Esophagus squamous epithelium (tissue), 5 donors: ENCODE measurements around the gene UXT. TPM values are rescaled to one million over a fixed set of nuclear protein-coding genes. Genes with fewer than 3 reads are reported as not detected.

Experiments used
- DNase-seq: peaks from one replicate; lab custom pipeline; 2025; lab: John Stamatoyannopoulos, UW
- H3K27ac ChIP-seq, 4 donors: fragments of 200-600 bp; sonication (generic); one replicate each; pipeline ENCODE4 v1.5.1; 2016 to 2019; ENCODE audit warnings: mild to moderate bottlenecking in 1 of 4
- H3K27me3 ChIP-seq, 4 donors: fragments of 200-600 bp; sonication (generic); 1 replicate in 3 of 4; 2 replicates in 1 of 4; pipeline versions ENCODE4 v1.5.1 to v1.6.0; 2017 to 2021; ENCODE audit warnings: antibody characterized with exemption in 1 of 4
- H3K36me3 ChIP-seq, 3 donors: fragments of 200-600 bp; sonication (generic); one replicate each; pipeline ENCODE4 v1.5.1; 2016 to 2019
- H3K4me1 ChIP-seq, 3 donors: fragments of 200-600 bp; sonication (generic); one replicate each; pipeline ENCODE4 v1.5.1; 2017 to 2019
- H3K4me3 ChIP-seq, 4 donors: fragments of 200-600 bp; sonication (generic); 1 replicate in 3 of 4; 2 replicates in 1 of 4; pipeline ENCODE4 v1.5.1; 2016 to 2019; ENCODE audit warnings: mild to moderate bottlenecking in 2 of 4, moderate library complexity in 1 of 4
- H3K9me3 ChIP-seq, 3 donors: fragments of 200-600 bp; sonication (generic); one replicate each; pipeline ENCODE4 v1.5.1; 2016 to 2019
- CTCF ChIP-seq, 6 experiments: fragments of 450-650 bp in 4 of 6; fragments of 200-600 bp in 2 of 6; sonication (generic) in 2 of 6; IDR thresholded peaks; one replicate each; pipeline ENCODE4 v1.5.1; 2016 to 2019; ENCODE audit warnings: antibody characterized with exemption in 6 of 6, mild to moderate bottlenecking in 4 of 6, moderate library complexity in 4 of 6
- POLR2A ChIP-seq, 4 donors: fragments of 450-650 bp; IDR thresholded peaks; one replicate each; pipeline ENCODE4 v1.6.1; 2017; ENCODE audit warnings: antibody characterized with exemption in 4 of 4, mild to moderate bottlenecking in 4 of 4, moderate library complexity in 3 of 4
- WGBS, 2 donors: methylation state at CpG; one replicate each; pipeline ENCODE4 v1.1.5; 2018; 5-methylcytosine and 5-hydroxymethylcytosine counted together
- intact Hi-C: fragments of 100-400 bp; cut with DNase I; formaldehyde crosslinking; loops from one replicate; pipeline ENCODE4 v1.15.0; 2022
- total RNA-seq, 4 donors: library from RNA; depleted of rRNA; stranded (reverse); fragments of >200 nt; gene quantifications; one replicate each; pipeline ENCODE4 v1.1.0, GENCODE V29; 2016
- donor health status: DM: yes; HTN: yes; CAD: no.

UXT gene
- total RNA-seq, 4 donors from 2014 or later, result 44.1 to 128 (median 87.8) TPM

GRCh38 chrX:47658301-47658683, 688 bp downstream of the UXT start:
- Histone ChIP-seq H3K4me3 (peak overlapping the region; percentile 51 to 76 (median 64)), H3K4me1 (peaks cover 0 to 13% (median 0%) of the 10 kb centered on the region in 3 donors), H3K9me3 (no peaks in the 10 kb centered on the region), H3K27me3 (no peaks in the 10 kb centered on the region), H3K27ac (peak overlapping the region; percentile 92 to 99 (median 96)), H3K36me3 (peaks cover 0 to 39% (median 4%) of the 10 kb centered on the region in 3 donors)
- intact Hi-C loops, result no loop called here
- DNase-seq, result no peak
- 31% methylated on average over 12 of the region's 13 CpGs; no CpG with 5 or more reads in 1 of the 2 donors for WGBS, 2 donors
- TF ChIP-seq CTCF (IDR thresholded peaks at IDR 0.05) (no peak), POLR2A (IDR thresholded peaks at IDR 0.05) (no peak)

- Histone ChIP-seq H3K4me1 (peaks cover 0 to 26% (median 12%) of the 10 kb centered on the region in 3 donors), H3K27me3 (no peaks in the 10 kb centered on the region), H3K27ac (peak overlapping the region; percentile 77 to 93 (median 90)), H3K36me3 (peaks cover 0 to 26% (median 4%) of the 10 kb centered on the region in 3 donors), H3K9me3 (no peaks in the 10 kb centered on the region), H3K4me3 (peak overlapping the region; percentile 70 to 81 (median 76))
- no peak for DNase-seq
- intact Hi-C loops, result no loop called here
- WGBS, 2 donors, result 17 to 40% methylated on average over 8 to 14 of the region's 19 CpGs
- TF ChIP-seq POLR2A (IDR thresholded peaks at IDR 0.05), result no peak
- TF ChIP-seq CTCF (IDR thresholded peaks at IDR 0.05), result no peak
Observed at GRCh38 chrX:47651043-47651905, 7.7 kb downstream of the UXT start.

- intact Hi-C loops, result no loop called here
- peak; percentile 62 for DNase-seq
Observed at GRCh38 chrX:47650164-47651042, 8.6 kb downstream of the UXT start, which contains the start of gene ELK1. TSS of gene ELK1 (minus strand) at chrX:47650563. CDS start at chrX:47641441, 9,122 bp downstream.

GRCh38 chrX:47649781-47650163, 9.2 kb downstream of the UXT start:
- Histone ChIP-seq H3K27ac (peak overlapping the region; percentile 87 to 93 (median 92)), H3K4me1 (peaks cover 0 to 26% (median 12%) of the 10 kb centered on the region in 3 donors), H3K4me3 (peak overlapping the region; percentile 70 to 81 (median 76)), H3K9me3 (no peaks in the 10 kb centered on the region), H3K36me3 (peaks cover 0 to 11% (median 0%) of the 10 kb centered on the region in 3 donors), H3K27me3 (no peaks in the 10 kb centered on the region)
- intact Hi-C loops, result no loop called here
- 0 to 44% methylated on average over 8 to 10 of the region's 11 CpGs for WGBS, 2 donors
- no peak for DNase-seq
- TF ChIP-seq POLR2A (IDR thresholded peaks at IDR 0.05) (no peak), CTCF (IDR thresholded peaks at IDR 0.05) (no peak)

More at GRCh38 chrX:47650164-47651042, 8.6 kb downstream of the UXT start, which contains the start of gene ELK1:
- Histone ChIP-seq H3K36me3 (peaks cover 0 to 17% (median 0%) of the 10 kb centered on the region in 3 donors), H3K4me3 (peak within 1 kb of the TSS; percentile 70 to 81 (median 76)), H3K27me3 (no peaks in the 10 kb centered on the region), H3K4me1 (peaks cover 0 to 26% (median 12%) of the 10 kb centered on the region in 3 donors), H3K27ac (peak within 1 kb of the TSS; percentile 87 to 93 (median 92)), H3K9me3 (no peaks in the 10 kb centered on the region)
- WGBS, 2 donors, result 1 to 35% methylated on average over 11 to 13 of the region's 65 CpGs
- TF ChIP-seq POLR2A (IDR thresholded peaks at IDR 0.05), result peak in 3 of 4 donors; percentile 19 to 66 (median 19)
- TF ChIP-seq CTCF (IDR thresholded peaks at IDR 0.05), result no peak
